AG09309 (cell line): ENCODE results near the gene PHC3.

Source experiments
- DNase-seq: peaks from one replicate; pipeline ENCODE4 v3.0.0-alpha.2; 2010; ENCODE audit warnings: low read depth
- H3K4me3 ChIP-seq: 2 replicates; pipeline ENCODE4 v1.5.1; 2011; ENCODE audit warnings: mild to moderate bottlenecking, low read depth, low read length, moderate library complexity; ENCODE audit not compliant: control insufficient read depth
- TF ChIP-seq, protein P1 (sequence below): IDR thresholded peaks from 2 replicates; pipeline ENCODE4 v1.5.1; 2011; ENCODE audit warnings: mild to moderate bottlenecking, low read depth, low read length, inconsistent platforms; ENCODE audit not compliant: insufficient read depth, control insufficient read depth; ENCODE audit errors: missing control alignments

PHC3 gene

DNA sequence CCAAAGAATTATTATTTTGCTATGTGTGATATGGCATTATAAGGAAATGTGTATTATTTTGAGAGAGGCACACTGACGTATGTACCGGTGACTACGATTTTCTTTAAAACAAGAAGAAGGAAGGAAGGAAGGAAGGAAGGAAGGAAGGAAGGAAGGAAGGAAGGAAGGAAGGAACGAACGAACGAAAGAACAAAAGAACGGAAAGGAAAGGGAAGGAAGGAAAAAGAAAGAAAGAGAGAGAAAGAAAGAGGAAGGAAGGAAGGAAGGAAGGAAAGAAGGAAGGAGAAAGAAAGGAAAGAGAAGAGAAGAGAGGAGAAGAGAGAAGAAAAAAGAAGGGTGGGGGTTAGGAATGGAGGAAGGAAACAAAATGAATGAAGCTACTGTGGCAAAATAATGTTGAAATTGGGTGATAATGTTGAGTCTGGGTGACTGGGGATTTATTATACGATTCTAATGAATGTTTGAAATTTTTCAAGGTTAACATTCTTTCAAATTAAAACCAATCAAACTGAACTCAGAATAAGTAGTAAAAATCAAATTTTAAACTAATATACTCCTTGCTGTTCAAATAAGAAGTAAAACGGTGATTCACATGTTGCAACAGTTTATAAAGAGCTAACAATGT is 70.3 kb downstream of the PHC3 start:
- TF ChIP-seq, protein P1, sequence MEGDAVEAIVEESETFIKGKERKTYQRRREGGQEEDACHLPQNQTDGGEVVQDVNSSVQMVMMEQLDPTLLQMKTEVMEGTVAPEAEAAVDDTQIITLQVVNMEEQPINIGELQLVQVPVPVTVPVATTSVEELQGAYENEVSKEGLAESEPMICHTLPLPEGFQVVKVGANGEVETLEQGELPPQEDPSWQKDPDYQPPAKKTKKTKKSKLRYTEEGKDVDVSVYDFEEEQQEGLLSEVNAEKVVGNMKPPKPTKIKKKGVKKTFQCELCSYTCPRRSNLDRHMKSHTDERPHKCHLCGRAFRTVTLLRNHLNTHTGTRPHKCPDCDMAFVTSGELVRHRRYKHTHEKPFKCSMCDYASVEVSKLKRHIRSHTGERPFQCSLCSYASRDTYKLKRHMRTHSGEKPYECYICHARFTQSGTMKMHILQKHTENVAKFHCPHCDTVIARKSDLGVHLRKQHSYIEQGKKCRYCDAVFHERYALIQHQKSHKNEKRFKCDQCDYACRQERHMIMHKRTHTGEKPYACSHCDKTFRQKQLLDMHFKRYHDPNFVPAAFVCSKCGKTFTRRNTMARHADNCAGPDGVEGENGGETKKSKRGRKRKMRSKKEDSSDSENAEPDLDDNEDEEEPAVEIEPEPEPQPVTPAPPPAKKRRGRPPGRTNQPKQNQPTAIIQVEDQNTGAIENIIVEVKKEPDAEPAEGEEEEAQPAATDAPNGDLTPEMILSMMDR, result no peak
- DNase-seq, result no peak

DNA sequence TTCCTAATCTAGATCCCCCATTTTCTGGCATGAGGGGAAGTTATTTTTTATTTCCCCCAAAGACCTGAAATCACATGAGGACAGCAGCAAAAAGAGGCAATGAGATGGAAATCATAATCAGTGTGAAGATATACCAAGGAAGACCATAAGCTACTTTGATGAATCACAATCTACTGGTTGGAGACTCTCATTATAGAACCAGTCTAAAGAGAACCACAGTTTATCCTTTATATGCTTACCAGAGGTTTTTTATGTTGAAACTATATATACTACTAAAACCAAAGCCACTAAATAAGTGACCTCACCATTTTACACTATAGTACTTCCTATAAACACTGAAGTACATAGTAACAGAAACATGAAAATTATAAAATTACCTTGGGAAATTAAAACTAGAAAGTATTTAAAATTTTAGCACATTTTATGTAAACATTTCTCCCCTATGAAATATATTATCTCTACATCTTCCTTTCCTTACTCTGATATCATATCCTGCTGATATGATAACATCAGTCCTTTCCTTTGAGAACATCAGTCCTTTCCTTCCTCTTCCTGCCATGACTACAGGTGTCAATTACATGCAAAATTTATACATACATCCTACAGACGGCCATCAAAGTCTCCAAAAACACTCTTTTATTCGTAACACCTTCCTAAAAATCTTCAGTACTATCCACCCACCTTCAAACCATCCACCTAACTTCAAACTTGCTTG is 71.8 kb downstream of the PHC3 start:
- no peak overlapping the region for H3K4me3 ChIP-seq
- TF ChIP-seq, protein P1, result no peak
- no peak for DNase-seq

More for the DNA sequence above, 70.3 kb downstream of the PHC3 start:
- no peak overlapping the region for H3K4me3 ChIP-seq

DNA sequence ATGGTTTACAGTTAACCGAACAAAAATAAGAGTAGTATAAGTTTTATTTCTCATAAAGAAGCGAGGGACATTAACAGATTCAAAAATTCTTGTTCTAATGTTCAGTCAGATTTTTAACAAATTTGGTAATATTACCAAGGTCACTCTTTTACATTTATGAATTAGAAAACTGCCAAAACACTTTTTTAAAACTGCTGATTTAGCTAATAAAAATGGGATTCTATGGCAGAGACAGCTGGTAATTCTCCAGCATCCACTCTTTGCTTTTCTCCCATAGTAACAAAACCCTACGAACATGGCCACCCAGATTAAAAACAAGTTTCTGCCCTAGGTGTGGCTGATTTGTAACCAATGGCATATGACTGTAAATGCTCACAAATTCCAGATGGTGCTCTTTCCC is 72.6 kb downstream of the PHC3 start:
- no peak overlapping the region for H3K4me3 ChIP-seq
- TF ChIP-seq, protein P1, result no peak
- no peak for DNase-seq

DNA sequence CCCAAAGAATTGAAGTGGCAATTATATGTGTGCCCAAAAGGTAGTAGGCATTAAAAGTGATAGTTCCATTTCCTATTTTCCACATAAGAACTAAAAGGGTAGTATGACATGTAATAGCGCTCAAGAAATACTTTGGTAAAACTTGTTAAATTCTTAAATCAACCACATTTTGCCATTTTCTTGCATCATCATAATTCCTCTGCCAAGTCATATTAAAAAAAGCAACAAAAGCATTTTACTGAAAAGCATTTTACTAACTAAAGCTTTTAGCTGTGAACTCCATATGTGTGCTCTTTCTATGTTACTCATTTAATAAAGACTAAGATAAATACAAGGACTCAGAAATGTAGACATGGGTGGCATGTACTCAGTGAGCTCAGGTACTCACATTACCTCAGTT is 73.6 kb downstream of the PHC3 start:
- TF ChIP-seq, protein P1, result no peak

DNA sequence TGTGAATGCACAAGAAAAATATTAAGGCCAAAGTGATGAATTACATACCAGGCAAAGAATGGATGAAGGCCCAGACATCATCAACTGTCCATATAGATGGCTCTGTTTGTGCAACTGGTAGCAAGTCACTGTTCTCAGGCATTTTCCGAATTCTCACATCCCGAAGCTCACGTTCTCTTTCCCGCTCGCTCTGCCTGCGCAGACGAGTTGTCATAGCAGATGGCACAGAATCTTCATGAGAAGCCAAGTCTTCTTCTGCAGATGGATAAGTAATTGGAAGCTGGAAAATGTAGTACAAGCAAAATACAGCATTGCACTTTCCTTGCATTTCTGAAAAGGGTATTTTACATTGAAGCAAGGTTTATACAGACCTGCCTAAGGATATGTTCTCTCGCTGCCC is 79.1 kb downstream of the PHC3 start:
- H3K4me3 ChIP-seq, result no peak overlapping the region
- DNase-seq, result no peak
- TF ChIP-seq, protein P1, result no peak

More for the DNA sequence above, 73.6 kb downstream of the PHC3 start:
- H3K4me3 ChIP-seq, result no peak overlapping the region
- peak; percentile 27 for DNase-seq

DNA sequence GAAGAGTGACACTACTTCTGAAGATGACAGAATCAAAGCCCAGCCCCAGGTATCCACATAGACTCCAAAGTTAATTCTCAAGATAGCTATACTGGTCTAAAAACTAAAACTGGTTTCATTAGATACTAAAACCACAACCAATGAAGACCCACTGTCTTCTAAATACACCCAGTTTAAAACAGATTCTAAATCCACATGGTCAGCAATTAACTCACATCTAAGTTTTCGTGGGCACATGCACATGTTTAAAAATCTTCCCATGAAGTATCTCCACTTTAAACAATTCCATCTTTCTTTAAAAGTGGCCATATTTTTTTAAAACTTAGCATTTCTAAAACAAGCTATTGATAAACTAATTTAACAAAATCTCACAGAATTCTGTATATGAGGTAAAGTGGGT is 80.6 kb downstream of the PHC3 start:
- DNase-seq, result no peak
- TF ChIP-seq, protein P1, result no peak
- no peak overlapping the region for H3K4me3 ChIP-seq
